GM13976 (cell line): Measurements from ENCODE around the gene GDF2.

ENCODE experiments used
- DNase-seq: peaks from one replicate; pipeline ENCODE4 v3.0.0; 2012; ENCODE audit warnings: low spot score
- in situ Hi-C: fragments of 300-500 bp; cut with MboI; formaldehyde crosslinking; loops from one replicate; pipeline ENCODE4 v1.12.0; 2022; ENCODE audit warnings: low sequenced_read_pairs, mixed read lengths, inconsistent platforms; ENCODE audit not compliant: unreplicated experiment
- TF ChIP-seq, protein P1 (sequence below): IDR thresholded peaks from 2 replicates; pipeline ENCODE4 v1.5.1; 2012; ENCODE audit warnings: borderline replicate concordance, mild to moderate bottlenecking; ENCODE audit not compliant: insufficient read depth; ENCODE audit errors: extremely low read depth, missing control alignments, control extremely low read depth

The GDF2 gene

DNA sequence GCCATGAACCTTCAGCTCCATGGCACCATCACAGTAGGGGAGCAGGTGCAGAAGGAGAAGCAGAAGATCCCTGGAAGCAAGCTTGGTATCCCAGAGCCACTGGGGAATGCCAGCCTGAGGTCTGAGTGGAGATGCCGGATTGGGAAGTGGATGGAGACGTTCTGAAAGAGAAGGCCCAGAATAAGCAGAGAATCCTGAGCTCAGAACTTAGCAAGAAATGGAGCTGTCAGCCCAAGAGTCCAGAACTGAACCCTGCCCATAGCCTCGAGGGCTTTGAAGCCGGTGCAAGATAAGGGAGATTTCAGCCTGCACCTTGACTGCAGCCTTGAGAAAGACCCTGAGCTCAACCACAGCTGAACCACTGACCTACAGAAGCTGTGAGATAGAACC, 36.1 kb upstream of the GDF2 start:
- DNase-seq, result no peak
- in situ Hi-C loops, result no loop called here
- TF ChIP-seq, protein P1, sequence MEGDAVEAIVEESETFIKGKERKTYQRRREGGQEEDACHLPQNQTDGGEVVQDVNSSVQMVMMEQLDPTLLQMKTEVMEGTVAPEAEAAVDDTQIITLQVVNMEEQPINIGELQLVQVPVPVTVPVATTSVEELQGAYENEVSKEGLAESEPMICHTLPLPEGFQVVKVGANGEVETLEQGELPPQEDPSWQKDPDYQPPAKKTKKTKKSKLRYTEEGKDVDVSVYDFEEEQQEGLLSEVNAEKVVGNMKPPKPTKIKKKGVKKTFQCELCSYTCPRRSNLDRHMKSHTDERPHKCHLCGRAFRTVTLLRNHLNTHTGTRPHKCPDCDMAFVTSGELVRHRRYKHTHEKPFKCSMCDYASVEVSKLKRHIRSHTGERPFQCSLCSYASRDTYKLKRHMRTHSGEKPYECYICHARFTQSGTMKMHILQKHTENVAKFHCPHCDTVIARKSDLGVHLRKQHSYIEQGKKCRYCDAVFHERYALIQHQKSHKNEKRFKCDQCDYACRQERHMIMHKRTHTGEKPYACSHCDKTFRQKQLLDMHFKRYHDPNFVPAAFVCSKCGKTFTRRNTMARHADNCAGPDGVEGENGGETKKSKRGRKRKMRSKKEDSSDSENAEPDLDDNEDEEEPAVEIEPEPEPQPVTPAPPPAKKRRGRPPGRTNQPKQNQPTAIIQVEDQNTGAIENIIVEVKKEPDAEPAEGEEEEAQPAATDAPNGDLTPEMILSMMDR, result no peak

- in situ Hi-C loops, result no loop called here
- no peak for DNase-seq
- TF ChIP-seq, protein P1, result no peak
These were observed 35.5 kb upstream of the GDF2 start for GRCh38 chr10:47286591-47287315.

DNA sequence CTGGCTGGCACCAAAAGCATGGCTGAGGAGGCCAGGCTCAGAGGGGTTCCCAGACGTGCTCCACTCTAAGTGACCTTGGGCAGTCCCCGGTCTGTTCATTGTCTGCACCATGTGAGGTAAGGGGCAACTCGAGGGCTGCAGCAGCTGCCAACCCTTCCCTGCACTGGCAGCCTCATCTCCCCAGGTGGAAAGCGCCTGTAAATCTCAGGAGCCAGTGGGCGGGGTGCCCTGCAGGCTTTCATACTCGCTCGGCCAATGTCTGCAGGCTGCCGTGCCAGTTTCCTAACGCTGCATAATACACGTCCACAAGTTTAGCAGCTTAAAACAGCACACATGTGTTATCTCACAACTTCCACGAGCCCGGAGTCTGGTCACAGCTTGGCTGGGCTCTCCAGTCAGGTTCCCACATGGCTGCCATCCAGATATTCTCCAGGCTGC, 34.9 kb upstream of the GDF2 start:
- DNase-seq, result no peak
- in situ Hi-C loops, result no loop called here
- TF ChIP-seq, protein P1, result no peak

- in situ Hi-C loops, result no loop called here
- no peak for DNase-seq
- TF ChIP-seq, protein P1, result no peak
These were observed 34.4 kb upstream of the GDF2 start for GRCh38 chr10:47287805-47288204.

- DNase-seq, result no peak
- in situ Hi-C loops, result no loop called here
- TF ChIP-seq, protein P1, result no peak
These were observed 34.0 kb upstream of the GDF2 start for GRCh38 chr10:47288236-47288635.

GRCh38 chr10:47288916-47289495, 33.2 kb upstream of the GDF2 start:
- no peak for DNase-seq
- in situ Hi-C loops, result no loop called here
- TF ChIP-seq, protein P1, result no peak
